ENCODE data around the gene NLRP5.

GRCh38 chr19:55980415-55980814 lies 6.2 kb upstream of the NLRP5 start:
- TF ChIP-seq, protein P1, sequence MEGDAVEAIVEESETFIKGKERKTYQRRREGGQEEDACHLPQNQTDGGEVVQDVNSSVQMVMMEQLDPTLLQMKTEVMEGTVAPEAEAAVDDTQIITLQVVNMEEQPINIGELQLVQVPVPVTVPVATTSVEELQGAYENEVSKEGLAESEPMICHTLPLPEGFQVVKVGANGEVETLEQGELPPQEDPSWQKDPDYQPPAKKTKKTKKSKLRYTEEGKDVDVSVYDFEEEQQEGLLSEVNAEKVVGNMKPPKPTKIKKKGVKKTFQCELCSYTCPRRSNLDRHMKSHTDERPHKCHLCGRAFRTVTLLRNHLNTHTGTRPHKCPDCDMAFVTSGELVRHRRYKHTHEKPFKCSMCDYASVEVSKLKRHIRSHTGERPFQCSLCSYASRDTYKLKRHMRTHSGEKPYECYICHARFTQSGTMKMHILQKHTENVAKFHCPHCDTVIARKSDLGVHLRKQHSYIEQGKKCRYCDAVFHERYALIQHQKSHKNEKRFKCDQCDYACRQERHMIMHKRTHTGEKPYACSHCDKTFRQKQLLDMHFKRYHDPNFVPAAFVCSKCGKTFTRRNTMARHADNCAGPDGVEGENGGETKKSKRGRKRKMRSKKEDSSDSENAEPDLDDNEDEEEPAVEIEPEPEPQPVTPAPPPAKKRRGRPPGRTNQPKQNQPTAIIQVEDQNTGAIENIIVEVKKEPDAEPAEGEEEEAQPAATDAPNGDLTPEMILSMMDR (IDR thresholded peaks at IDR 0.05; ENCODE audit: borderline replicate concordance, extremely low read depth, low read length, poor library complexity, severe bottlenecking) = no peak
- no peak for TF ChIP-seq EZH2 (IDR thresholded peaks at IDR 0.05; ENCODE audit: borderline replicate concordance, low read depth, low read length, severe bottlenecking)

Data from DND-41 (cell line).